HCT116 (cell line): ENCODE measurements around the gene NRBF2. TPM values are rescaled to one million over a fixed set of nuclear protein-coding genes. Genes with fewer than 3 reads are reported as not detected.
"Not testable (repeated sequence)": the region's sequence is repeated elsewhere in the genome, so short reads cannot be mapped to it uniquely, and the experiment has no call there.

Source experiments
- ATAC-seq: fragments of 200-7000 bp; cut with Tn5 transposase; 2 replicates; pipeline ENCODE4 v1.9.1; 2020; ENCODE audit warnings: mild to moderate bottlenecking, moderate library complexity
- BruUV-seq: library from RNA; stranded (reverse); fragments of 400-500 nt; replicated peaks from 2 replicates; lab custom pipeline; 2021; lab: Mats Ljungman, UMichigan
- CTCF ChIA-PET: fragments of 300-600 bp; sonication (Branson Sonifier 250); formaldehyde crosslinking; loops from one replicate; lab custom pipeline; 2021; ENCODE audit warnings: antibody characterized with exemption; lab: Charles Lee
- POLR2A ChIA-PET: fragments of 300-600, 350-600 bp; sonication (Branson Sonifier 250); formaldehyde crosslinking; loops from one replicate; lab custom pipeline; 2021; ENCODE audit warnings: antibody characterized with exemption; lab: Charles Lee
- RAD21 ChIA-PET, 2 experiments: fragments of 300-600 bp; sonication (Branson Sonifier 250); formaldehyde crosslinking; loops; one replicate each; lab custom pipeline; 2023; ENCODE audit warnings: low total read pairs in 2 of 2; ENCODE audit not compliant: uncharacterized antibody in 2 of 2, unreplicated experiment in 2 of 2, low non-redundant PET in 1 of 2; lab: Charles Lee
- DNase-seq: peaks from one replicate; pipeline ENCODE4 v3.0.0-alpha.2; 2010; ENCODE audit warnings: low read depth, low spot score
- H2AFZ ChIP-seq: fragments of 200-600 bp; shearing (Covaris generic), sonication (generic); 2 replicates; pipeline ENCODE4 v1.6.1; 2017; ENCODE audit warnings: low read depth, mixed run types, mixed read lengths, antibody characterized with exemption, low read length; ENCODE audit not compliant: poor library complexity, severe bottlenecking
- H3K27ac ChIP-seq: 2 replicates; pipeline ENCODE4 v1.5.1; 2012; ENCODE audit warnings: low read depth, low read length
- H3K27me3 ChIP-seq: fragments of 200-600 bp; sonication (generic); 2 replicates; pipeline ENCODE4 v1.6.1; 2016; ENCODE audit warnings: mixed run types, low read length, mixed read lengths; ENCODE audit not compliant: insufficient read depth
- H3K36me3 ChIP-seq, 2 experiments: fragments of 200-500 bp in 1 of 2; fragments of 200-600 bp in 1 of 2; sonication (Bioruptor generic) in 1 of 2; sonication (generic) in 1 of 2; 2 replicates each; pipeline versions ENCODE4 v1.5.1 to v1.6.1; 2014 to 2016; ENCODE audit warnings: low read length in 2 of 2, inconsistent platforms in 1 of 2, mixed read lengths in 1 of 2, mixed run types in 1 of 2; ENCODE audit not compliant: insufficient read depth in 2 of 2, control insufficient read depth in 1 of 2
- H3K4me1 ChIP-seq, 2 experiments: fragments of 200-600 bp in 1 of 2; sonication (generic) in 1 of 2; 2 replicates each; pipeline versions ENCODE4 v1.5.1 to v1.6.1; 2012 to 2017; ENCODE audit warnings: low read length in 2 of 2, inconsistent platforms in 1 of 2, mild to moderate bottlenecking in 1 of 2, mixed read lengths in 1 of 2, mixed run types in 1 of 2, moderate library complexity in 1 of 2; ENCODE audit not compliant: insufficient read depth in 2 of 2, control insufficient read depth in 1 of 2
- H3K4me2 ChIP-seq: fragments of 200-600 bp; sonication (generic); 2 replicates; pipeline ENCODE4 v1.6.1; 2017; ENCODE audit warnings: mixed run types, low read length, mixed read lengths
- H3K4me3 ChIP-seq, 2 experiments: fragments of 200-600 bp in 1 of 2; sonication (generic) in 1 of 2; replicated peaks in 1 of 2; 2 replicates each; pipeline ENCODE4 v1.5.1; 2011 to 2016; ENCODE audit warnings: low read length in 2 of 2, control low read depth in 1 of 2, low read depth in 1 of 2, mild to moderate bottlenecking in 1 of 2, mixed read lengths in 1 of 2, mixed run types in 1 of 2
- H3K79me2 ChIP-seq: fragments of 200-600 bp; sonication (generic); 2 replicates; pipeline ENCODE4 v1.6.1; 2017; ENCODE audit warnings: mild to moderate bottlenecking, mixed run types, low read length, moderate library complexity, mixed read lengths; ENCODE audit not compliant: insufficient read depth
- H3K9ac ChIP-seq: fragments of 200-600 bp; sonication (generic); 2 replicates; pipeline ENCODE4 v1.6.1; 2016; ENCODE audit warnings: low read length, mixed read lengths
- H3K9me2 ChIP-seq: fragments of 200-600 bp; sonication (generic), shearing (Covaris generic); 2 replicates; pipeline ENCODE4 v1.6.1; 2017; ENCODE audit warnings: mixed run types, mild to moderate bottlenecking, moderate library complexity; ENCODE audit not compliant: insufficient read depth
- H3K9me3 ChIP-seq, 2 experiments: fragments of 200-500 bp in 1 of 2; fragments of 200-600 bp in 1 of 2; sonication (Bioruptor generic) in 1 of 2; sonication (generic) in 1 of 2; 2 replicates each; pipeline ENCODE4 v1.6.1; 2014 to 2017; ENCODE audit warnings: low read length in 2 of 2, mixed read lengths in 2 of 2, inconsistent platforms in 1 of 2, low read depth in 1 of 2, mild to moderate bottlenecking in 1 of 2, mixed run types in 1 of 2, moderate library complexity in 1 of 2; ENCODE audit not compliant: control insufficient read depth in 1 of 2, insufficient read depth in 1 of 2
- H4K20me1 ChIP-seq: fragments of 200-600 bp; sonication (generic), shearing (Covaris generic); 2 replicates; pipeline ENCODE4 v1.6.1; 2017; ENCODE audit warnings: mixed run types, mild to moderate bottlenecking, moderate library complexity; ENCODE audit not compliant: insufficient read depth
- EZH2phosphoT487 ChIP-seq: fragments of 200-600 bp; IDR thresholded peaks from 2 replicates; pipeline ENCODE4 v1.6.1; 2018; ENCODE audit warnings: antibody characterized with exemption, borderline replicate concordance
- FOSL1 ChIP-seq: IDR thresholded peaks from 2 replicates; pipeline ENCODE4 v1.6.1; 2012; ENCODE audit warnings: low read depth
- JUND ChIP-seq: IDR thresholded peaks from 2 replicates; pipeline ENCODE4 v1.6.1; 2012
- SP1 ChIP-seq: IDR thresholded peaks from 2 replicates; pipeline ENCODE4 v1.6.1; 2012; ENCODE audit warnings: low read depth
- ZFX ChIP-seq: fragments of 450-650 bp; IDR thresholded peaks from 2 replicates; pipeline ENCODE4 v1.6.1; 2017
- intact Hi-C: fragments of 100-400 bp; cut with micrococcal nuclease; formaldehyde crosslinking; loops from 2 replicates; pipeline ENCODE4 v1.10.0; 2022
- total RNA-seq: library from RNA; stranded (reverse); gene quantifications from one replicate; pipeline ENCODE4 v1.2.1, GENCODE V29; 2021; ENCODE audit not compliant: unreplicated experiment
- TF ChIP-seq, protein P1 (sequence below): IDR thresholded peaks from 2 replicates; pipeline ENCODE4 v1.6.1; 2011; ENCODE audit warnings: mild to moderate bottlenecking, low read length, moderate library complexity; ENCODE audit not compliant: insufficient replicate concordance; ENCODE audit errors: extremely low read depth

NRBF2 gene
- total RNA-seq, 1 experiment from 2014 or later, result 20.2 TPM

DNA sequence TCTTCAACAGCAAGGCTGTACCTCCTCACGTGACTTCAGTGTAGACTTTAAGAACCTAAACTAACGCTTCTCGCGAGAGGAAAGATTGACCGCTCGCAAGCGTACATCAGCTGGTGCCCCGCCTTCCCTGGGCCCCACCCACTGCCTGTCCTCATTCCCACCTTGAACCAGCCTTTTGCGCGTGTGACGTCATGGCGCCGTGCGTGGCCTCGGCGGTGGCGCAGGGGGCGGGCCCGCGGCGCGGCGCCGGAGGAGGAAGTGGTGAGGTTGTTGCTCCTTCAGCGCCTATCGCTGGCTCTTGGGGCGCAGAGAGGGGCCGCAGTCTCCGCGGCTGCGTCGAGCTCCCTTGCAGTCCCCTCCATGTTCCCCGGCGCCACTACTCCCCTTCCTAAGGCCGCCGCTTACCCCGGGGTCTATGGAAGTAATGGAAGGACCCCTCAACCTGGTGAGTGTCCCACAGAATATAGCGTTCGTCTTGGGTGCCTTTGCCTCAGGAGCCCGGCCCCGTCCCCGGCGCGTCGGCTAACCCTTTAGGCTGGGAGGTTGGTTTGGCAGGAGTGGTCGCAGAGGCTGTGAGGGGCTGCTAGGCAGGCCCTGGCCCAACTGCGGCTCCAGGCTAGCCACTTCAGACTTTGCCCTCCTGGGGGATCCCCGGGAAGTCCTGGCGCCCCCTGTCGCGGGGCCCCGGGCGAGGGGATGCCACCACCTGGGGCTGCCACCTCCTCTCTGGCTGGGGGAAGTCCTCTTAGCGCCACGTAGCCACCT is at the start of gene NRBF2 (continued):
- TF ChIP-seq, protein P1, sequence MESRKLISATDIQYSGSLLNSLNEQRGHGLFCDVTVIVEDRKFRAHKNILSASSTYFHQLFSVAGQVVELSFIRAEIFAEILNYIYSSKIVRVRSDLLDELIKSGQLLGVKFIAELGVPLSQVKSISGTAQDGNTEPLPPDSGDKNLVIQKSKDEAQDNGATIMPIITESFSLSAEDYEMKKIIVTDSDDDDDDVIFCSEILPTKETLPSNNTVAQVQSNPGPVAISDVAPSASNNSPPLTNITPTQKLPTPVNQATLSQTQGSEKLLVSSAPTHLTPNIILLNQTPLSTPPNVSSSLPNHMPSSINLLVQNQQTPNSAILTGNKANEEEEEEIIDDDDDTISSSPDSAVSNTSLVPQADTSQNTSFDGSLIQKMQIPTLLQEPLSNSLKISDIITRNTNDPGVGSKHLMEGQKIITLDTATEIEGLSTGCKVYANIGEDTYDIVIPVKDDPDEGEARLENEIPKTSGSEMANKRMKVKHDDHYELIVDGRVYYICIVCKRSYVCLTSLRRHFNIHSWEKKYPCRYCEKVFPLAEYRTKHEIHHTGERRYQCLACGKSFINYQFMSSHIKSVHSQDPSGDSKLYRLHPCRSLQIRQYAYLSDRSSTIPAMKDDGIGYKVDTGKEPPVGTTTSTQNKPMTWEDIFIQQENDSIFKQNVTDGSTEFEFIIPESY, result peak; percentile 95
- TF ChIP-seq ZFX (peak; percentile 35; the same call in 1 of the 2 replicates), SP1 (peak; percentile 83), FOSL1 (no peak; the same call in 1 of the 2 replicates), EZH2phosphoT487 (no peak), JUND (0 out of 2 replicates have a peak, but pooled peaks have one; percentile 21)

DNA sequence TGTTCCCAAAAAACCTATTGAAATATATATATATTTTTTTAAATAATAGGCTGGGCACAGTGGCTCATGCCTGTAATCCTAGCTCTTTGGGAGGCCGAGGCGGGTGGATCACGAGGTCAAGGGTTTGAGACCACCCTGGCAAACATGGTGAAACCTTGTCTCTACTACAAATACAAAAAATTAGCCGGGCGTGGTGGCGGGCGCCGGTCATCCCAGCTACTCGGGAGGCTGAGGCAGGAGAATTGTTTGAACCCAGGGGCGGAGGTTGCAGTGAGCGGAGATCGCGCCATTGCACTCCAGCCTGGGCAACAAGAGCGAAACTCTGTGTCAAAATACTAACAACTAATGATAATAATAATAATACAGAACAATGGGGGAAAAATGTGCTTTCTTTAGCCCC is 49.7 kb upstream of the NRBF2 start:
- not testable (repeated sequence) for H3K27ac ChIP-seq, H3K4me3 ChIP-seq, DNase-seq, H3K4me2 ChIP-seq, BruUV-seq, H3K27me3 ChIP-seq, ATAC-seq, H3K79me2 ChIP-seq, H3K9ac ChIP-seq, H3K36me3 ChIP-seq, H3K9me3 ChIP-seq, H3K4me1 ChIP-seq, H3K9me2 ChIP-seq, H4K20me1 ChIP-seq
- RAD21 ChIA-PET, result interaction anchor here (0.7 to 2.0 kb wide), 2 partner anchors 265 to 637 kb away, joined by 4 to 5 read pairs; no protein-coding TSS in a partner anchor
- peak overlapping the region; percentile 77 for H2AFZ ChIP-seq
- intact Hi-C loops, result loop anchor here (5.0 kb wide), 2 partner anchors 266 to 491 kb away; partner anchors contain the start of gene EGR2
- POLR2A ChIA-PET, result interaction anchor here (1.0 to 1.2 kb wide), 2 partner anchors 50 to 266 kb away, joined by 3 to 4 read pairs; partner anchors contain the start of gene NRBF2
- CTCF ChIA-PET, result interaction anchor here (0.6 to 1.9 kb wide), 9 partner anchors 10 to 592 kb away, joined by 3 to 11 read pairs (median 5); partner anchors contain the start of gene EGR2
